ENCODE results near the gene PRPSAP2.

PRPSAP2 gene

GRCh38 chr17:18961634-18962493 lies 103.9 kb downstream of the PRPSAP2 start:
- no peak for DNase-seq (ENCODE audit: low read depth in 2 of 2)

- no peak for DNase-seq (ENCODE audit: low read depth in 2 of 2)
Observed at GRCh38 chr17:18962494-18962815, 104.5 kb downstream of the PRPSAP2 start.

DNA sequence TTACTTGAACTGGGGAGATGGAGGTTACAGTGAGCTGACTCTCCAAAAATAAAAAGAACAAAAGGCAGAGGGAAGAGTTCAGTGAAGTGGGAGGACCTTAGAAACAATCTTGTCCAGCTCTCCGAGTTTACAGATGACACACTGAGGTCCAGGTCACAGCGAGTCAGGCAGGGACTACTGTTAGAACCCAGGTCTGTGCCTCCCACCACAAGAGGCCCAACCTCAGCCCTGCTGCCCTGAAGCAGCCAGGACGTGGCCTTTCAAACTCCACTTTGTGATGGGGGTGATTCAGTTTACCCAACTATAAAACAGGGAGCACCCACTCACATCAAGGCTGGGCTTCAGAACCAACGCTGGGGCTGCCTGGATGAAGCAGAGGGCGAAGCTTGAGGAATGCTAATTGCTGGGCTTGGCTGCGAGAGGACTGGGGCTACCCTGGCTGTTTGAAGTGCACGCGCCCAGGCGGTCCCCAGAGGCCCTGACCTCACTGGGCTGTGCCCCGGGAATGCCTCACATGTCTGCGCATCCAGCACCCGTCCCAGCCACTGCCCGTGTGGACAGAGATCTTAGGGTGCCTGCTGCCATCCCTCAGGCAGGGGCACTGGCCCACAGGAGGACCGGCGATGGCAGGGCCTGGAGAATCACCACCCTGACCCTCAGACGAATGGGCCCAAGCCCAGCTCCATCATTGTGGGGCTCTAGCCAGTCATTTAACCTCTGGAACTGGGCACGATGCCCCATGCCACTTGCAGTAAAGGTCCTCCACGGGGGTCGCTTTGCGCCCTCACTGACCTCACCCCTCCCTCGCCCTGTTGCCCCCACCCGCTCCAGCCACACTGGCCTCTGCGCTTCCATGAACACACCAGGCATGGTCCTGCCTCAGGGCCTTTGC lies 105.4 kb downstream of the PRPSAP2 start:
- no peak for DNase-seq (ENCODE audit: low read depth in 2 of 2)

- no peak for DNase-seq (ENCODE audit: low read depth in 2 of 2)
Observed at GRCh38 chr17:18964018-18964351, 106.1 kb downstream of the PRPSAP2 start.

GRCh38 chr17:18964550-18964949 lies 106.6 kb downstream of the PRPSAP2 start:
- no peak for DNase-seq (ENCODE audit: low read depth in 2 of 2)

GRCh38 chr17:18965530-18966236 lies 107.8 kb downstream of the PRPSAP2 start:
- no peak for DNase-seq (ENCODE audit: low read depth in 2 of 2)

- no peak for DNase-seq (ENCODE audit: low read depth in 2 of 2)
Observed at GRCh38 chr17:18966831-18967624, 109.1 kb downstream of the PRPSAP2 start.

- DNase-seq (ENCODE audit: low read depth in 2 of 2) = no peak
Observed at GRCh38 chr17:18967916-18968315, 110.0 kb downstream of the PRPSAP2 start.

GRCh38 chr17:18968345-18968744 lies 110.4 kb downstream of the PRPSAP2 start:
- DNase-seq (ENCODE audit: low read depth in 2 of 2) = no peak

- DNase-seq (ENCODE audit: low read depth in 2 of 2) = no peak
Observed at GRCh38 chr17:18968945-18969887, 111.3 kb downstream of the PRPSAP2 start.

GRCh38 chr17:18970582-18971480 lies 112.9 kb downstream of the PRPSAP2 start:
- no peak for DNase-seq (ENCODE audit: low read depth in 2 of 2)

- no peak for DNase-seq (ENCODE audit: low read depth in 2 of 2)
Observed at GRCh38 chr17:18971801-18972200, 113.9 kb downstream of the PRPSAP2 start.

DNA sequence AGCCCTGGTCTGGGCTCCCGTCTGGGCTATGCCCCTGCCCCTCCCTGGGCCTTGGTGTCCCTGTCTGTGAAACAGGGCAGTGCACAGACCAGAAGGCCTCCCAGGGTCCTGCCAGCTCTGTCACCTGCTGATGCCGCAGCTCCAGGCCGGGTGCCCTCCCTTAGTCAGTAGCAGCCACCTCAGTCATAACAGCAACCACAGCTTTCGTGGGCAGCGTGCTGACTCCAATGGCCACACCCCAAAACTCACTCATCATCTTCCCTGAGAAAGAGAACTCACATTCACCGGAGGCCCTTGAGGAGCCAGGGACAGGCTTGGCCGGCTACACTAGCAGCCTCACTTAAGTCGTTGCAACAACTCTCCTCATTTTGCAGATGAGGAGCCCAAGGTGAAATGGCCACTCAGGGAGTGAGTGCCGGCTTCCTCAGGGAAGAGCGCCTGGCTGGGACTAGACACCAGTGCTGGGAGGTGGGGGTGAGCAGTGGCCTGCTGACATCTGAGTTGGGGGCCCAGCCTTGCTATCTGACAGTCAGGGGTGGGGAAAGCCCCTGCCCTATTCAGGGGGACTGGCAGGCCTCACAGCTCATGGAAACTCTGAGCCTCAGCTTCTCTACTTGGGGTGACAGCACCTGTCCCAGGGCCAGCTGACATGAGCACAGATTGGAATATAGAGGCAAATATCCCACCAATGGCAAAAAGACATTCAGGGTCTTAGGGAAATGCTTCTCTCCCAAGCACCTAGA lies 116.6 kb downstream of the PRPSAP2 start:
- no peak for DNase-seq (ENCODE audit: low read depth in 2 of 2)

- DNase-seq (ENCODE audit: low read depth in 2 of 2) = no peak
Observed at GRCh38 chr17:18975597-18975996, 117.7 kb downstream of the PRPSAP2 start.

DNA sequence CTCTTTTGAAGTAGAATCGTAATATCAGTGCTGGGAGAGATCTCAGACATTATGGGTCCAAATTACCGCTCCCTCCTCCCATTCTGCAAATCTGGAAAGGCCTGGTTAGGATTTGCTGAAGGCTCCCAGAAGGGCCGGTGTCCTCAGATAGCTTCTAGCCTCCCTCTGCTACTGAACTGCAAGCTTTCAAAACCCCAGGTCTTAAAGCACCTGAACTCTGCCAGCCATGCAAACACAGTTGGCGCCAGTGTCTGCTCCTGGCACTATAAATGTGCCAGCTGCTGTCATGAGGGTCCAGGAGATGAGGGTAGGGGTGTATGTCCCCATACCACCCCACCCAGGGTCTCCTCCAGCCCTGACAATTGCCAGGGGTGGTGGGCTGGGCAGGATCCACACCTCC lies 118.3 kb downstream of the PRPSAP2 start:
- no peak for DNase-seq (ENCODE audit: low read depth in 2 of 2)

- DNase-seq (ENCODE audit: low read depth in 2 of 2) = no peak
Observed at GRCh38 chr17:18977021-18977420, 119.1 kb downstream of the PRPSAP2 start.

DNA sequence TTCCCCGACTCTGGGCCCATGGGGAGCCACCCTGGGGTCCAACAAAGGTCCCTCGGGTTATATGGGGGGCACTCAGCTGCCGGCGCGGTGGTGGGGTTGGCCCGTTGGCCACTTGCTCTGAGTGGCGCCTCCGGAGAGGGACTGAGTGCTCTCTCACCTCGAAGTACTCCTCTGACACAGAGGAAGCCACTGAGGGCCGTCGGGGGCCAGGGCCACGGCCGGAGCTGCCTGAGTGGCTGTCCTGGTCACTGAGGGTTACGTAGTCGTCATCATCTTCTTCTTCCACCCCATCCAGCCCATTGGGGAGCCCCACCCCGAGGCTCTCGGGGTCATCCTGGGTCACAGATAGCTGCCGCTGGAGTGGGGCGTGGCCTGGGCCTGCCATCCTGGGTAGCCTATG lies 119.7 kb downstream of the PRPSAP2 start:
- DNase-seq (ENCODE audit: low read depth in 2 of 2) = no peak

GRCh38 chr17:18978050-18978449 lies 120.1 kb downstream of the PRPSAP2 start:
- DNase-seq (ENCODE audit: low read depth in 2 of 2) = no peak

DNA sequence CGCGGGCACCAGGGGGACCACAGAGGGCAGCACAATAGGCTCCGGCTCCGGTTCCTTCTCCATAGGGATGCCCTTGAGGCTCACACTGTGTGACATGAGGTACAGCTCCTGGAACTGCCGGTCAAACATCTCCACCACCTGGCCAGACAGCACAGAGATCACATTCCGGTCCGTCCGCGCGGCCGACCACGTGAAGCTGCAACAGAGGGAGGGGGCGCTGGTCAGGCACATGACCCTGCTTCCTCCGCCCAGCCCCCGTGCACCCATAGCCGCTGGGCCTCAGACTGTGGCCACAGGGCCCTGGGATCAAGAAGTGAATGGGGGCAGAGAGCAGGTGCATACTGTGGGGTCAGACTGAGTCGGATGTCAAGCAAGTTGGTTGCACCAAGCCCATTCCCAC lies 120.7 kb downstream of the PRPSAP2 start:
- no peak for DNase-seq (ENCODE audit: low read depth in 2 of 2)

Data from stimulated activated CD4-positive, alpha-beta T cell treated with anti-CD3 and anti-CD28 coated beads, Interleukin-1b, Interleukin-23, amount 100 ng/mL, for 4 hours (primary cell).